Measurements from ENCODE around the gene ARL15.

GRCh38 chr5:53926026-53926425 is 384.3 kb downstream of the ARL15 start:
- TF ChIP-seq CTCF (IDR thresholded peaks at IDR 0.05) (no peak), POLR2A (IDR thresholded peaks at IDR 0.05) (no peak)
